Measurements from ENCODE around the gene TMPRSS4.

- TF ChIP-seq CTCF (IDR thresholded peaks at IDR 0.05) (no peak), POLR2A (IDR thresholded peaks at IDR 0.05) (no peak)
Measured at GRCh38 chr11:118146554-118146953, 69.7 kb downstream of the TMPRSS4 start.

Measured in right lobe of liver (tissue), 4 donors.